PC-3 (cell line): Measurements from ENCODE around the gene EXOC4. TPM values are rescaled to one million over a fixed set of nuclear protein-coding genes. Genes with fewer than 3 reads are reported as not detected.
A peak's percentile ranks its signal among the peaks of the same experiment; 100 is the strongest.

Experiments
- ATAC-seq: fragments of 200-7000 bp; cut with Tn5 transposase; 2 replicates; pipeline ENCODE4 v1.9.1; 2020; ENCODE audit warnings: mild to moderate bottlenecking, moderate library complexity
- BruUV-seq: library from RNA; stranded (reverse); fragments of 400-500 nt; replicated peaks from 2 replicates; lab custom pipeline; 2021; lab: Mats Ljungman, UMichigan
- CTCF ChIA-PET: fragments of 300-600 bp; sonication (Branson Sonifier 250); formaldehyde crosslinking; loops from one replicate; lab custom pipeline; 2022; ENCODE audit warnings: antibody characterized with exemption; lab: Charles Lee
- POLR2A ChIA-PET: fragments of 300-600 bp; sonication (Branson Sonifier 250); formaldehyde crosslinking; loops from one replicate; lab custom pipeline; 2022; ENCODE audit warnings: antibody characterized with exemption; ENCODE audit not compliant: unreplicated experiment; lab: Charles Lee
- DNase-seq: peaks from one replicate; pipeline ENCODE4 v3.0.0-alpha.2; 2015
- H2AFZ ChIP-seq: fragments of 300-600 bp; sonication (generic); 2 replicates; pipeline ENCODE4 v1.6.0; 2016; ENCODE audit warnings: antibody characterized with exemption, low read length
- H3F3A ChIP-seq: fragments of 300-600 bp; sonication (generic); one replicate; pipeline ENCODE4 v1.6.0; 2017; ENCODE audit warnings: antibody characterized with exemption, low read length, control low read depth, mild to moderate bottlenecking; ENCODE audit not compliant: unreplicated experiment
- H3K27ac ChIP-seq: fragments of 300-600 bp; sonication (generic); 2 replicates; pipeline ENCODE4 v1.5.1; 2016; ENCODE audit warnings: mild to moderate bottlenecking, low read length
- H3K27me3 ChIP-seq: fragments of 300-600 bp; sonication (generic); 2 replicates; pipeline ENCODE4 v1.6.1; 2016; ENCODE audit warnings: low read length, mixed read lengths
- H3K36me3 ChIP-seq: fragments of 300-600 bp; sonication (generic); 2 replicates; pipeline ENCODE4 v1.6.1; 2016; ENCODE audit warnings: low read depth, mixed run types, low read length, mixed read lengths
- H3K4me1 ChIP-seq: fragments of 300-600 bp; sonication (generic); 2 replicates; pipeline ENCODE4 v1.5.1; 2016; ENCODE audit warnings: low read length; ENCODE audit not compliant: insufficient read depth
- H3K4me2 ChIP-seq: fragments of 300-600 bp; sonication (generic); 2 replicates; pipeline ENCODE4 v1.6.0; 2016; ENCODE audit warnings: low read length
- H3K4me3 ChIP-seq: fragments of 300-600 bp; sonication (generic); 2 replicates; pipeline ENCODE4 v1.5.1; 2016; ENCODE audit warnings: mild to moderate bottlenecking, low read length, mixed read lengths
- H3K79me2 ChIP-seq: fragments of 300-600 bp; sonication (generic); 2 replicates; pipeline ENCODE4 v1.6.1; 2017; ENCODE audit warnings: low read length, mixed read lengths
- H3K9ac ChIP-seq: fragments of 300-600 bp; sonication (generic); 2 replicates; pipeline ENCODE4 v1.6.0; 2016; ENCODE audit warnings: mild to moderate bottlenecking, low read length
- H3K9me2 ChIP-seq: fragments of 300-600 bp; sonication (generic); replicated peaks from 2 replicates; pipeline ENCODE4 v1.6.1; 2016; ENCODE audit warnings: mixed run types, low read length, mixed read lengths
- H3K9me3 ChIP-seq: fragments of 300-600 bp; sonication (generic); 2 replicates; pipeline ENCODE4 v1.6.1; 2016; ENCODE audit warnings: low read length, mixed read lengths
- H4K20me1 ChIP-seq: fragments of 300-600 bp; sonication (generic); 2 replicates; pipeline ENCODE4 v1.6.1; 2016; ENCODE audit warnings: low read length, mixed read lengths
- EZH2 ChIP-seq: fragments of 300-600 bp; sonication (generic); IDR thresholded peaks from one replicate; pipeline ENCODE4 v1.6.1; 2017; ENCODE audit warnings: antibody characterized with exemption, mild to moderate bottlenecking, low read length; ENCODE audit not compliant: unreplicated experiment
- EZH2phosphoT487 ChIP-seq: fragments of 300-600 bp; sonication (generic); IDR thresholded peaks from 2 replicates; pipeline ENCODE4 v1.6.1; 2018; ENCODE audit warnings: mild to moderate bottlenecking, antibody characterized with exemption, low read length, borderline replicate concordance
- intact Hi-C: fragments of 100-400 bp; cut with micrococcal nuclease; formaldehyde crosslinking; loops from 2 replicates; pipeline ENCODE4 v1.9.0; 2023
- total RNA-seq: library from RNA; depleted of rRNA; stranded (reverse); fragments of >200 nt; gene quantifications from 2 replicates; pipeline ENCODE4 v1.2.3, GENCODE V29; 2014
- TF ChIP-seq, protein P1 (sequence below): fragments of 300-600 bp; sonication (generic); conservative IDR thresholded peaks from 2 replicates; pipeline ENCODE4 v1.5.1; 2017; ENCODE audit warnings: antibody characterized with exemption, low read depth, mild to moderate bottlenecking, low read length

Gene EXOC4
- total RNA-seq, 1 experiment from 2014 or later = 43.5 TPM

DNA sequence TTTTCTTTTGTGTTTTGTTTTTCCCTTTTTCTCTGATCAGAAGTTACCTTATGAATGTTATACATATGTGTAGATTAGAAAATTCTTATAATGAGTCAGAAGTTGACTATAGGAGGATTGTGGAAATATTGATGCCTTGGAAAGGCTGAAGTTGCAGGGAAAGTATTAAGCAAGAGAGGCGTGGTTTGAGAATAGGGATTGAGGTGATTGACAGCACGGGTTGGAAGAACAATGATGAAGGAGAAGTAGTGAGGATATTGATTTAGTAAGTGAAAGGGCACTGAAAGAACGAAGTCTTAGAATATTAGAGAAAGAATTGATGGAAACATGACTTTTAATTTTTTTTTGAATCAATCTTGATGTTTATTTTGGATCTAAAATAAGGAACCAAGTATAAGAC is 176.0 kb downstream of the EXOC4 start:
- no peaks in the 10 kb centered on the region for H3K79me2 ChIP-seq
- POLR2A ChIA-PET = no interaction called here
- DNase-seq (no peak), ATAC-seq (no peak)
- intact Hi-C loops = no loop called here
- no peaks in the 10 kb centered on the region for H3K9me2 ChIP-seq
- no peaks in the 10 kb centered on the region for H4K20me1 ChIP-seq
- no TSS peak for BruUV-seq
- H3K27me3 ChIP-seq = no peaks in the 10 kb centered on the region
- H3K4me3 ChIP-seq = no peak overlapping the region
- CTCF ChIA-PET = no interaction called here
- no peak overlapping the region for H3K27ac ChIP-seq
- no peaks in the 10 kb centered on the region for H3F3A ChIP-seq
- no peak overlapping the region for H3K9ac ChIP-seq
- H2AFZ ChIP-seq = no peak overlapping the region
- H3K4me1 ChIP-seq = no peaks in the 10 kb centered on the region
- H3K9me3 ChIP-seq = no peaks in the 10 kb centered on the region
- TF ChIP-seq EZH2 (no peak), EZH2phosphoT487 (no peak)
- TF ChIP-seq, protein P1, sequence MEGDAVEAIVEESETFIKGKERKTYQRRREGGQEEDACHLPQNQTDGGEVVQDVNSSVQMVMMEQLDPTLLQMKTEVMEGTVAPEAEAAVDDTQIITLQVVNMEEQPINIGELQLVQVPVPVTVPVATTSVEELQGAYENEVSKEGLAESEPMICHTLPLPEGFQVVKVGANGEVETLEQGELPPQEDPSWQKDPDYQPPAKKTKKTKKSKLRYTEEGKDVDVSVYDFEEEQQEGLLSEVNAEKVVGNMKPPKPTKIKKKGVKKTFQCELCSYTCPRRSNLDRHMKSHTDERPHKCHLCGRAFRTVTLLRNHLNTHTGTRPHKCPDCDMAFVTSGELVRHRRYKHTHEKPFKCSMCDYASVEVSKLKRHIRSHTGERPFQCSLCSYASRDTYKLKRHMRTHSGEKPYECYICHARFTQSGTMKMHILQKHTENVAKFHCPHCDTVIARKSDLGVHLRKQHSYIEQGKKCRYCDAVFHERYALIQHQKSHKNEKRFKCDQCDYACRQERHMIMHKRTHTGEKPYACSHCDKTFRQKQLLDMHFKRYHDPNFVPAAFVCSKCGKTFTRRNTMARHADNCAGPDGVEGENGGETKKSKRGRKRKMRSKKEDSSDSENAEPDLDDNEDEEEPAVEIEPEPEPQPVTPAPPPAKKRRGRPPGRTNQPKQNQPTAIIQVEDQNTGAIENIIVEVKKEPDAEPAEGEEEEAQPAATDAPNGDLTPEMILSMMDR = no peak
- H3K36me3 ChIP-seq = no peaks in the 10 kb centered on the region
- no peak overlapping the region for H3K4me2 ChIP-seq

DNA sequence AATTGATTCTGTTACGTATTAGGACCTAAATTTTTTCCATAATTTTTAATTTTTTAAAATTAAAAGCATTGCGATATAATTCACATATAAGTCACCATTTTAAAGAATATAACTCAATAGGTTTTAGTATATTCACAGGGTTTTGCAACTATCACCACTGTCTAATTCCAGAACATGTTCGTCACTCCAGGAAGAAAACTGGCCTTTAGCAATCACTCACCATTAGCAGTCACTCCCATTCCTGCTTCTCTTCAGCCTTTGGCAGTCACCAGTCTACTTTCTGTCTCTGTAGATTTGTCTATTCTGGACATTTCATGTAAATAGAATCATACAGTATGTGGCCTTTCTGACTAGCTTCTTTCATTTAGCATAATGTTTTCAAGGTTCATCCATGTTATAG is 176.5 kb downstream of the EXOC4 start:
- H2AFZ ChIP-seq = no peak overlapping the region
- POLR2A ChIA-PET = no interaction called here
- no peaks in the 10 kb centered on the region for H3K9me3 ChIP-seq
- no peaks in the 10 kb centered on the region for H3K27me3 ChIP-seq
- DNase-seq (no peak), ATAC-seq (no peak)
- no peak for TF ChIP-seq EZH2
- TF ChIP-seq EZH2phosphoT487 = no peak
- TF ChIP-seq, protein P1 = no peak
- no peaks in the 10 kb centered on the region for H3K9me2 ChIP-seq
- H3K36me3 ChIP-seq = no peaks in the 10 kb centered on the region
- BruUV-seq = no TSS peak
- H3K79me2 ChIP-seq = no peaks in the 10 kb centered on the region
- no peak overlapping the region for H3K27ac ChIP-seq
- H3F3A ChIP-seq = no peaks in the 10 kb centered on the region
- CTCF ChIA-PET = no interaction called here
- H3K9ac ChIP-seq = no peak overlapping the region
- H3K4me1 ChIP-seq = no peaks in the 10 kb centered on the region
- H3K4me2 ChIP-seq = no peak overlapping the region
- intact Hi-C loops = no loop called here
- H3K4me3 ChIP-seq = no peak overlapping the region
- no peaks in the 10 kb centered on the region for H4K20me1 ChIP-seq

DNA sequence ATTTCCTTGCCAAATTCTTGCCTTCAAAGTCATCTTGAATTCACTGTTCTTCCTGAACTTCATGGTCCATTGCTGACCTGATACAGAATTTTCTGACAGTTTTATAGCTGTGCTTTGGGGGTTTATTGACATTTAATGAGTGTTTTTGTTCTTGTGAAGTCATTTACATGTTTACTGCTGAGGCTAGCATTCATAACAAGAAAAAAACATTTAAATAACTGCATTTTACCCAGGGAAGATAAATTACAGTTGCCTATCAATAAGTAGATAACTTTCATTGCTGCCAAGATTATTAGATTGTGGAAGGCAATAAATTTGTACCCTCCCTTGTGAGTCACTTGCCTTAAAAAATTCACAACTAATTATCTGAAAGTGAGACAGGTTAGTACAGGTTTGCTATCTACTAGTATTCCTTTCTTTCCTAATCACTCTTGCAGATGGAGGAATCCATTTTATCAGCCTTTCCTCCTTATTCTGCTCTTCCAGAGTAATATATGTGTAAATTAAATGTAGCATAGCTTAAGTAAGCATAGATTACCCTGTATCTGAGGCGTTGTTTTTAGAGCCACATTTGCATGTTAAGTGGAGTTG is 178.4 kb downstream of the EXOC4 start:
- H3K4me3 ChIP-seq = no peak overlapping the region
- no peak for ATAC-seq

More for the DNA sequence above, 178.4 kb downstream of the EXOC4 start:
- Histone ChIP-seq H4K20me1 (no peaks in the 10 kb centered on the region), H3K9me3 (no peaks in the 10 kb centered on the region), H3K9me2 (no peaks in the 10 kb centered on the region), H3K4me1 (no peaks in the 10 kb centered on the region), H3K4me2 (no peak overlapping the region), H3K36me3 (no peaks in the 10 kb centered on the region), H3K9ac (no peak overlapping the region), H3F3A (no peaks in the 10 kb centered on the region), H3K79me2 (no peaks in the 10 kb centered on the region), H3K27ac (no peak overlapping the region), H2AFZ (no peak overlapping the region), H3K27me3 (no peaks in the 10 kb centered on the region)
- no TSS peak for BruUV-seq
- ChIA-PET CTCF (no interaction called here), POLR2A (no interaction called here)
- TF ChIP-seq EZH2phosphoT487 (no peak), EZH2 (no peak)
- TF ChIP-seq, protein P1 = no peak
- peak; percentile 1 for DNase-seq
- intact Hi-C loops = loop anchor here (10.0 kb wide), 2 partner anchors 314 to 496 kb away; no protein-coding TSS in a partner anchor
